ENCODE data around the gene TCERG1L.
A peak's percentile ranks its signal among the peaks of the same experiment; 100 is the strongest.
"Not testable (repeated sequence)": the region's sequence is repeated elsewhere in the genome, so short reads cannot be mapped to it uniquely, and the experiment has no call there.

The TCERG1L gene

GRCh38 chr10:131162866-131163843 lies 148.4 kb downstream of the TCERG1L start:
- ATAC-seq: no peak

- no peak for ATAC-seq
These were observed 149.3 kb downstream of the TCERG1L start for GRCh38 chr10:131162211-131162610.

GRCh38 chr10:131161087-131161486 lies 150.4 kb downstream of the TCERG1L start:
- ATAC-seq: no peak

GRCh38 chr10:131160219-131160875 lies 151.2 kb downstream of the TCERG1L start:
- ATAC-seq: peak in 1 of 2 donors; percentile 17

GRCh38 chr10:131159771-131160170 lies 151.8 kb downstream of the TCERG1L start:
- ATAC-seq: no peak

- ATAC-seq: no peak
These were observed 152.8 kb downstream of the TCERG1L start for GRCh38 chr10:131158695-131159094.

- ATAC-seq: no peak
These were observed 153.6 kb downstream of the TCERG1L start for GRCh38 chr10:131157899-131158298.

- ATAC-seq: no peak
These were observed 155.7 kb downstream of the TCERG1L start for GRCh38 chr10:131155876-131156230.

- ATAC-seq: no peak
These were observed 156.2 kb downstream of the TCERG1L start for GRCh38 chr10:131155218-131155875.

- no peak for ATAC-seq
These were observed 157.1 kb downstream of the TCERG1L start for GRCh38 chr10:131154306-131155025.

GRCh38 chr10:131152456-131152855 lies 159.1 kb downstream of the TCERG1L start:
- ATAC-seq: not testable (repeated sequence)

- ATAC-seq: no peak
These were observed 161.4 kb downstream of the TCERG1L start for GRCh38 chr10:131150126-131150525.

- ATAC-seq: no peak
These were observed 161.9 kb downstream of the TCERG1L start for GRCh38 chr10:131149586-131149985.

GRCh38 chr10:131149111-131149510 lies 162.4 kb downstream of the TCERG1L start:
- ATAC-seq: no peak

GRCh38 chr10:131148270-131148669 lies 163.3 kb downstream of the TCERG1L start:
- ATAC-seq: no peak

GRCh38 chr10:131147301-131147975 lies 164.1 kb downstream of the TCERG1L start:
- ATAC-seq: no peak

- ATAC-seq: no peak
These were observed 164.7 kb downstream of the TCERG1L start for GRCh38 chr10:131146790-131147189.

- no peak for ATAC-seq
These were observed 165.8 kb downstream of the TCERG1L start for GRCh38 chr10:131145756-131146155.

GRCh38 chr10:131144711-131145375 lies 166.7 kb downstream of the TCERG1L start:
- ATAC-seq: no peak

- ATAC-seq: no peak
These were observed 167.3 kb downstream of the TCERG1L start for GRCh38 chr10:131144196-131144595.

- no peak for ATAC-seq
These were observed 167.9 kb downstream of the TCERG1L start for GRCh38 chr10:131143425-131144165.

Data from activated CD4-positive, CD25-positive, alpha-beta regulatory T cell treated with anti-CD3 and anti-CD28 coated beads, Interleukin-2, amount 50 U/mL, for 24 hours (primary cell).